ENCODE measurements around the gene ZNF584. TPM values are rescaled to one million over a fixed set of nuclear protein-coding genes. Genes with fewer than 3 reads are reported as not detected.

Gene ZNF584
- total RNA-seq, 1 experiment from 2014 or later, result 3.7 TPM

- peak; percentile 97 for DNase-seq
- no peaks in the 10 kb centered on the region for H3K27me3 ChIP-seq (ENCODE audit: control insufficient read depth, insufficient read depth, low read length)
- H3K4me3 ChIP-seq (ENCODE audit: insufficient read depth, low read depth, low read length), result peak within 1 kb of the TSS; percentile 74
- H3K36me3 ChIP-seq (replicated peaks; ENCODE audit: control insufficient read depth, insufficient read depth, low read length), result no peaks in the 10 kb centered on the region
Measured at GRCh38 chr19:58380662-58381459, 27.6 kb upstream of the ZNF584 start, which contains the start of gene ZNF837. TSS of gene ZNF837 (minus strand) at chr19:58381030. CDS start at chr19:58369332, 11,698 bp downstream.

GRCh38 chr19:58381460-58382212 lies 26.8 kb upstream of the ZNF584 start:
- peak overlapping the region; percentile 74 for H3K4me3 ChIP-seq (ENCODE audit: insufficient read depth, low read depth, low read length)
- no peaks in the 10 kb centered on the region for H3K27me3 ChIP-seq (ENCODE audit: control insufficient read depth, insufficient read depth, low read length)
- no peaks in the 10 kb centered on the region for H3K36me3 ChIP-seq (replicated peaks; ENCODE audit: control insufficient read depth, insufficient read depth, low read length)
- DNase-seq, result no peak

- Histone ChIP-seq H3K27me3 (ENCODE audit: control insufficient read depth, insufficient read depth, low read length) (no peaks in the 10 kb centered on the region), H3K36me3 (replicated peaks; ENCODE audit: control insufficient read depth, insufficient read depth, low read length) (peaks cover 2% of the 10 kb centered on the region), H3K4me3 (ENCODE audit: insufficient read depth, low read depth, low read length) (no peak overlapping the region)
- DNase-seq, result no peak
Measured at GRCh38 chr19:58382997-58383603, 25.3 kb upstream of the ZNF584 start.

DNA sequence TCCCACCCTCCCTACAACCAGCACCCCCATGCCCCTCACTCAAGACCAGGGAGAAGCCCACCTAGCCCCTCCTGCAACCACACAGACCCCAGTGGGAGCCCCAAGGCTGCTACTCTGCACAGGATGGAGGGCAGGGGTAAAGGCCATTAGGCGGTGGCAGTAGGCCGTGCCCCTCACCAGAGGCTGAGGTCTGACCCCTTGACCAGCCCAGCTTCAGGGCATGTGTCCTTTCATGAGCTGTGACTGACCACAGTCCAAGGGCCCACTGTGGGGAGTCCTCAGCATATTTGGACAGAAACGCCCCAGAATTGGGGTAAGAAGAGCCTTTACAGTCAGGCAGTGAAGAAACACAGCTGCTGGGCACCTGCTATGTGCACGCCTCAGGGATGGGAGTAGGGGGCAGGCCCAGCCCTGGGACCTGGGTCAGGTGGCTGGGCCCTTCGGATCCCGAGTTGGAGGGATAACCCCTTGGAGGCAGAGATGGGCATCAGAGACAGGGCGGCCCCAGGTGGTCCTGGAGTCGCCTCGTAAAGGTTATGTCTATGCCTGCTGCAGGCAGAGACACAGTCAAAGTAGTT lies 23.0 kb upstream of the ZNF584 start:
- Histone ChIP-seq H3K27me3 (ENCODE audit: control insufficient read depth, insufficient read depth, low read length) (no peaks in the 10 kb centered on the region), H3K4me3 (ENCODE audit: insufficient read depth, low read depth, low read length) (peak overlapping the region; percentile 85; the same call in 1 of the 2 replicates), H3K36me3 (replicated peaks; ENCODE audit: control insufficient read depth, insufficient read depth, low read length) (peaks cover 9% of the 10 kb centered on the region)
- no peak for DNase-seq

DNA sequence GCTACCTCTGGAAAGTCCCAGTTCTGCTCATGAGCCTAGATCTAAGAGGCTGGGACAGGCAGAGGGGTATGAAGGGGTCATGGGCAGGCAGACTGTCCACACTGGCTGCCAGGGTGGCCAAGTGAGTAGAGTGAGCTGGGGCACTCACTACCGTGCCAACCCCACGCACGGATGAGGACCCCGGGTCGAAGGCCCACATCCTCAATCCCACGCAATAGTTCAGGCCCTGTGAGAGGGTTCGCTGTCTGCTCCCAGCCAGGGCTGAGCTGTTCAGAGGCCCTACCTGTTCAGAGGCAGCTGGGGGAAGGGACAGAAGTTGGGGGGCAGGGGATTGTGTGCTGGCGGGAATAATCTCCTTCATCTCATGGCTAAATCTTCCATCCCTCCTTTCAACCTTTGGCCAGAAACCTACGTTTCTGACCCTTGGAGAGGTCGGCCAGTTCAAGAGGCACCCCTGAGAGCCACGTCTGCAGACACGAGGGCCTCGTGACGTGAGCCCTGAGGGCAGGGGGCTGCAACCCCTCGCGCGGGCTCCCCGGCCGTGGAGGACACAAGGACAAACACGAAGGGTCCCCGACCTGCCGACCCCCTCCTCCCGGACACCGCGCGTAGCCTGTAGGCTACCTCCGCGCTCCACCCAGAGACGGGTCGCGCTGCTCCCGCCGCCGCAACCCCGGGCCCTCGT lies 22.4 kb upstream of the ZNF584 start:
- DNase-seq, result peak; percentile 72
- Histone ChIP-seq H3K4me3 (ENCODE audit: insufficient read depth, low read depth, low read length) (peak overlapping the region; percentile 85), H3K27me3 (ENCODE audit: control insufficient read depth, insufficient read depth, low read length) (no peaks in the 10 kb centered on the region), H3K36me3 (replicated peaks; ENCODE audit: control insufficient read depth, insufficient read depth, low read length) (peaks cover 13% of the 10 kb centered on the region)

DNA sequence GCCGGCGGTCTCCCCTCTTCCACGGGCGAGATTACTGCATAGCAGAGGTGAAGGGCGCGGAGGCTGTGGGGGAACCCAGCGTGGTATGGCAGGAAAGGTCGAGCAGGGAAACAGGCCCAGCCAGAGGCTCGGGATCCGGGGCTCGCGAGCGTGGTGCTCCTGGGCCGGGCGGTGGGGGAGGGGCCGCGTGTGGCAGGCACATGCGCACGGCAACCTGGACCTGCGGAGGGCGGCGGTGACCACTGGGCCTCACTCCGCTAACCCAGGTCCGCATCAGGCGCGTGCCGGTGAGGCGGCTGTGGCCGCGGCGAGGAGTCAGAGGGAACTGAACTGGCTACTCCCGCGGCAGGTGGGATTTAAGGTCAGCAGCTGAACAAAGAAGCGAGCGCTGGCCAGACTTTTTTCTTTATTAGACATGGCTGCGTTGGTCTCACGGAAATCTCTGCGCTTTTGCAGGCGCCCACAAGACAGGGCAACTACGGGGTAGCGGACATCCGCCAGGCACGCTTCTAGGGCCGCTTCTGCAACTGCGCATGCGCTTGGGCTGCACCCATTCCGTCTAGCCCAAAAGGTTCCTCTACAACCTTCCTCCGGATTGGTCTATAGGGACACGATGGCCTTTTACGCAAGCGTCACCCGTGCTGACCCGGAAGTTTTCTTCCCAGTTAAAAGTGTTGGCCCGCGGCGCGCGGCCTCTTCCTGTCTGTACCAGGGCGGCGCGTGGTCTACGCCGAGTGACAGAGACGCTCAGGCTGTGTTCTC lies 21.7 kb upstream of the ZNF584 start, which contains the start of gene RPS5:
Gene RPS5, plus strand, starts transcription at position 694 of the 762 bp plus-strand sequence. CDS start 869 bp downstream, outside the sequence.
- Histone ChIP-seq H3K36me3 (replicated peaks; ENCODE audit: control insufficient read depth, insufficient read depth, low read length) (peaks cover 15% of the 10 kb centered on the region), H3K27me3 (ENCODE audit: control insufficient read depth, insufficient read depth, low read length) (no peaks in the 10 kb centered on the region), H3K4me3 (ENCODE audit: insufficient read depth, low read depth, low read length) (peak within 1 kb of the TSS; percentile 85)
- DNase-seq, result peak; percentile 99

- Histone ChIP-seq H3K36me3 (replicated peaks; ENCODE audit: control insufficient read depth, insufficient read depth, low read length) (peaks cover 17% of the 10 kb centered on the region), H3K27me3 (ENCODE audit: control insufficient read depth, insufficient read depth, low read length) (no peaks in the 10 kb centered on the region)
Measured at GRCh38 chr19:58387338-58388174, 20.9 kb upstream of the ZNF584 start.

DNA sequence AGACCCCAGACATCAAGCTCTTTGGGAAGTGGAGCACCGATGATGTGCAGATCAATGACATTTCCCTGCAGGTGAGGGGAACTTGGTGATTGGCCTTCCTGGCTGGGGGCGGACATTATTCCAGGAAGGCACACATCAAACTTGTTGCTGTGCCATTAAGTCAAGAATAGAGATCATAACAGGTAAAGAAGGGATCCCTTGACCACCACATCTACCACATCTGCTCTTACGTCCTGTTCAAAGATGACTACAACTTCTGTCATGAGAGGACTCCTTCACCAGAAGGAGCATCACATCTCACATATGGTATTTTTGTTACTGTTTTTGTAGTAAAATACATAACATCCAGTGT lies 20.3 kb upstream of the ZNF584 start:
- no peak for DNase-seq
- Histone ChIP-seq H3K27me3 (ENCODE audit: control insufficient read depth, insufficient read depth, low read length) (no peaks in the 10 kb centered on the region), H3K36me3 (replicated peaks; ENCODE audit: control insufficient read depth, insufficient read depth, low read length) (peaks cover 23% of the 10 kb centered on the region), H3K4me3 (ENCODE audit: insufficient read depth, low read depth, low read length) (peak overlapping the region; percentile 85)

More at GRCh38 chr19:58387338-58388174, 20.9 kb upstream of the ZNF584 start:
- DNase-seq, result no peak
- H3K4me3 ChIP-seq (ENCODE audit: insufficient read depth, low read depth, low read length), result peak overlapping the region; percentile 85

- Histone ChIP-seq H3K4me3 (ENCODE audit: insufficient read depth, low read depth, low read length) (no peak overlapping the region), H3K27me3 (ENCODE audit: control insufficient read depth, insufficient read depth, low read length) (peaks cover 15% of the 10 kb centered on the region), H3K36me3 (replicated peaks; ENCODE audit: control insufficient read depth, insufficient read depth, low read length) (peaks cover 30% of the 10 kb centered on the region)
- DNase-seq, result no peak
Measured at GRCh38 chr19:58392945-58393724, 15.3 kb upstream of the ZNF584 start.

DNA sequence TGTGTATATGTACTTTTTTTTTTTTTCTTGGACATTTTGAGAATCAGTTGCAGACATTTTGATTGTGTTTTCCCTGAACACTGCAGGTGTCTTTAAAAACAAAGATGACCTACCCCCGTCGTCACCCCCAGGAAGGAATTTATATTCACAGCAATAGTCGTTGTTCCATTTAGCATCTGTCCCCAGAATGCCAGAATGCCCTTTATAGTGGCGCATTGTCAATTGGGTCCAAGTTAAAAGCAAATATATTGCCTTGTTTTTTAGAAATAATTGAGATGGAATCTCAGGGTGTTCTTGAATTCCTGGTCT lies 14.8 kb upstream of the ZNF584 start:
- H3K36me3 ChIP-seq (replicated peaks; ENCODE audit: control insufficient read depth, insufficient read depth, low read length), result peaks cover 26% of the 10 kb centered on the region
- DNase-seq, result no peak
- H3K27me3 ChIP-seq (ENCODE audit: control insufficient read depth, insufficient read depth, low read length), result peaks cover 16% of the 10 kb centered on the region
- no peak overlapping the region for H3K4me3 ChIP-seq (ENCODE audit: insufficient read depth, low read depth, low read length)

- no peak overlapping the region for H3K4me3 ChIP-seq (ENCODE audit: insufficient read depth, low read depth, low read length)
- peaks cover 25% of the 10 kb centered on the region for H3K36me3 ChIP-seq (replicated peaks; ENCODE audit: control insufficient read depth, insufficient read depth, low read length)
- no peak for DNase-seq
- H3K27me3 ChIP-seq (ENCODE audit: control insufficient read depth, insufficient read depth, low read length), result peaks cover 16% of the 10 kb centered on the region
Measured at GRCh38 chr19:58394821-58395219, 13.6 kb upstream of the ZNF584 start.

- DNase-seq, result peak; percentile 91
- Histone ChIP-seq H3K4me3 (ENCODE audit: insufficient read depth, low read depth, low read length) (peak within 1 kb of the TSS; percentile 40), H3K36me3 (replicated peaks; ENCODE audit: control insufficient read depth, insufficient read depth, low read length) (peaks cover 24% of the 10 kb centered on the region), H3K27me3 (ENCODE audit: control insufficient read depth, insufficient read depth, low read length) (peaks cover 19% of the 10 kb centered on the region)
Measured at GRCh38 chr19:58395220-58395978, 13.1 kb upstream of the ZNF584 start, which contains the start of gene RNF225. TSS of gene RNF225 (plus strand) at chr19:58395656. CDS start at chr19:58396090, 434 bp downstream.

All from H7 (cell line).